Upper lobe of left lung (tissue), 6 donors: ENCODE data around the gene C11orf24. TPM values are rescaled to one million over a fixed set of nuclear protein-coding genes. Genes with fewer than 3 reads are reported as not detected.

Experiments
- ATAC-seq, 2 donors: fragments of 200-7000 bp; cut with Tn5 transposase; one replicate each; pipeline ENCODE4 v1.9.1; 2022; ENCODE audit warnings: mild to moderate bottlenecking in 2 of 2, moderate library complexity in 2 of 2; ENCODE audit not compliant: low FRiP score in 2 of 2
- DNase-seq, 2 donors: peaks; one replicate each; pipeline ENCODE4 v3.0.0-alpha.2; 2019 to 2020
- H3K27ac ChIP-seq, 4 donors: fragments of 200-600 bp; sonication (generic); one replicate each; pipeline ENCODE4 v1.5.1; 2016 to 2019
- H3K27me3 ChIP-seq, 4 donors: fragments of 200-600 bp; sonication (generic); one replicate each; pipeline ENCODE4 v1.5.1; 2017 to 2019
- H3K36me3 ChIP-seq, 4 donors: fragments of 200-600 bp; sonication (generic); one replicate each; pipeline ENCODE4 v1.5.1; 2016 to 2019
- H3K4me1 ChIP-seq, 4 donors: fragments of 200-600 bp; sonication (generic); one replicate each; pipeline ENCODE4 v1.5.1; 2018 to 2019
- H3K4me3 ChIP-seq, 4 donors: fragments of 200-600 bp; sonication (generic); one replicate each; pipeline ENCODE4 v1.5.1; 2017 to 2019; ENCODE audit warnings: mild to moderate bottlenecking in 2 of 4, moderate library complexity in 1 of 4
- H3K9me3 ChIP-seq, 4 donors: fragments of 200-600 bp; sonication (generic); one replicate each; pipeline ENCODE4 v1.5.1; 2018 to 2019
- CTCF ChIP-seq, 6 experiments: fragments of 450-650 bp in 4 of 6; fragments of 200-600 bp in 2 of 6; sonication (generic) in 2 of 6; IDR thresholded peaks; one replicate each; pipeline ENCODE4 v1.5.1; 2016 to 2019; ENCODE audit warnings: antibody characterized with exemption in 6 of 6
- EP300 ChIP-seq, 4 donors: sonication (generic); formaldehyde crosslinking; IDR thresholded peaks; one replicate each; pipeline ENCODE4 v1.5.1; 2017; ENCODE audit warnings: antibody characterized with exemption in 4 of 4, control low read depth in 2 of 4
- POLR2A ChIP-seq, 4 donors: fragments of 450-650 bp; IDR thresholded peaks; one replicate each; pipeline ENCODE4 v1.5.1; 2016 to 2017; ENCODE audit warnings: antibody characterized with exemption in 4 of 4, mild to moderate bottlenecking in 2 of 4
- POLR2AphosphoS5 ChIP-seq, 2 donors: sonication (generic); formaldehyde crosslinking; IDR thresholded peaks; one replicate each; pipeline ENCODE4 v1.5.1; 2017; ENCODE audit warnings: antibody characterized with exemption in 2 of 2
- WGBS, 2 donors: methylation state at CpG; one replicate each; pipeline ENCODE4 v1.1.5; 2017 to 2018; 5-methylcytosine and 5-hydroxymethylcytosine counted together
- total RNA-seq, 6 donors: library from RNA; depleted of rRNA in 4 of 6; stranded (reverse); fragments of >200 nt in 4 of 6; gene quantifications; one replicate each; pipeline versions ENCODE4 v1.1.0 to v1.2.1, GENCODE V29; 2016 to 2021
- donor health status: DM: no; HTN: no; CAD: no; lungs with moderate emphysema.
- donor health status: DM: no; HTN: yes; CAD: no; lungs with severe emphysema.

Gene C11orf24
- total RNA-seq, 6 donors from 2014 or later = 13.9 to 37.5 (median 24.0) TPM

- WGBS, 2 donors = 4 to 19% methylated on average over 17 to 19 of the region's 19 CpGs
- TF ChIP-seq CTCF (IDR thresholded peaks at IDR 0.05) = no peak
- TF ChIP-seq POLR2AphosphoS5 (IDR thresholded peaks at IDR 0.05) = no peak
- no peak for TF ChIP-seq EP300 (IDR thresholded peaks at IDR 0.05)
- TF ChIP-seq POLR2A (IDR thresholded peaks at IDR 0.05) = no peak
- no peaks in the 10 kb centered on the region for H3K36me3 ChIP-seq
- peak overlapping the region; percentile 11 to 73 (median 66) for H3K4me3 ChIP-seq
- peak overlapping the region; percentile 66 to 89 (median 71) for H3K27ac ChIP-seq
- DNase-seq (no peak), ATAC-seq (no peak)
- no peaks in the 10 kb centered on the region for H3K9me3 ChIP-seq
- H3K4me1 ChIP-seq = peaks cover 33 to 55% (median 44%) of the 10 kb centered on the region in 4 donors
- peaks cover 0 to 5% (median 0%) of the 10 kb centered on the region in 4 donors for H3K27me3 ChIP-seq
Measured at GRCh38 chr11:68313574-68314202, 41.9 kb upstream of the C11orf24 start.

- Histone ChIP-seq H3K36me3 (no peaks in the 10 kb centered on the region), H3K4me3 (peak overlapping the region; percentile 11 to 73 (median 66)), H3K4me1 (peaks cover 33 to 55% (median 43%) of the 10 kb centered on the region in 4 donors), H3K9me3 (no peaks in the 10 kb centered on the region), H3K27ac (peak overlapping the region; percentile 66 to 89 (median 71)), H3K27me3 (peaks cover 0 to 5% (median 0%) of the 10 kb centered on the region in 4 donors)
- 0 to 1% methylated on average over 5 to 25 of the region's 102 CpGs for WGBS, 2 donors
- DNase-seq (peak in 1 of 2 donors; percentile 91), ATAC-seq (peak in 1 of 2 donors; percentile 27)
- TF ChIP-seq POLR2A (IDR thresholded peaks at IDR 0.05) (no peak), CTCF (IDR thresholded peaks at IDR 0.05) (peak in 1 of 6 experiments; percentile 11), EP300 (IDR thresholded peaks at IDR 0.05) (no peak), POLR2AphosphoS5 (IDR thresholded peaks at IDR 0.05) (no peak)
Measured at GRCh38 chr11:68312780-68313573, 41.2 kb upstream of the C11orf24 start.

- peak in 1 of 2 donors; percentile 34 for ATAC-seq
- DNase-seq = peak; percentile 40 to 90
- peak within 1 kb of the TSS; percentile 66 to 89 (median 71) for H3K27ac ChIP-seq
- peaks cover 31 to 50% (median 40%) of the 10 kb centered on the region in 4 donors for H3K4me1 ChIP-seq
- H3K27me3 ChIP-seq = peaks cover 0 to 5% (median 0%) of the 10 kb centered on the region in 4 donors
- 9 to 16% methylated on average over 20 to 42 of the region's 85 CpGs for WGBS, 2 donors
- H3K36me3 ChIP-seq = no peaks in the 10 kb centered on the region
- H3K4me3 ChIP-seq = peak within 1 kb of the TSS; percentile 11 to 73 (median 66)
- TF ChIP-seq POLR2A (IDR thresholded peaks at IDR 0.05) = no peak
- TF ChIP-seq POLR2AphosphoS5 (IDR thresholded peaks at IDR 0.05) = no peak
- TF ChIP-seq EP300 (IDR thresholded peaks at IDR 0.05) = no peak
- no peak for TF ChIP-seq CTCF (IDR thresholded peaks at IDR 0.05)
- H3K9me3 ChIP-seq = no peaks in the 10 kb centered on the region
Measured at GRCh38 chr11:68312117-68312779, 40.5 kb upstream of the C11orf24 start, which contains the start of gene LRP5. LRP5 (plus strand) TSS chr11:68312591; CDS start chr11:68312715, 124 bp downstream.

- Histone ChIP-seq H3K4me1 (peaks cover 23 to 42% (median 32%) of the 10 kb centered on the region in 4 donors), H3K4me3 (peak overlapping the region in 3 of 4 donors; percentile 65 to 73 (median 66)), H3K9me3 (no peaks in the 10 kb centered on the region), H3K27me3 (peaks cover 0 to 5% (median 0%) of the 10 kb centered on the region in 4 donors), H3K36me3 (no peaks in the 10 kb centered on the region), H3K27ac (peak overlapping the region; percentile 58 to 78 (median 66))
- WGBS, 2 donors = 66 to 75% methylated on average over 25 of the region's 25 CpGs
- ATAC-seq = no peak
- no peak for TF ChIP-seq CTCF (IDR thresholded peaks at IDR 0.05)
- no peak for TF ChIP-seq EP300 (IDR thresholded peaks at IDR 0.05)
- no peak for TF ChIP-seq POLR2A (IDR thresholded peaks at IDR 0.05)
- no peak for TF ChIP-seq POLR2AphosphoS5 (IDR thresholded peaks at IDR 0.05)
- DNase-seq = no peak
Measured at GRCh38 chr11:68311160-68312116, 39.7 kb upstream of the C11orf24 start.
